Muscle of arm (tissue), 12 donors: ENCODE measurements around the gene FFAR1. TPM values are rescaled to one million over a fixed set of nuclear protein-coding genes. Genes with fewer than 3 reads are reported as not detected.
"Not testable (repeated sequence)": the region's sequence is repeated elsewhere in the genome, so short reads cannot be mapped to it uniquely, and the experiment has no call there.

ENCODE experiments used
- DNase-seq: peaks from one replicate; pipeline ENCODE4 v3.0.0-alpha.2; 2013
- polyA plus RNA-seq, 12 donors: library from polyadenylated mRNA; unstranded; fragments of 120-200 nt; gene quantifications; one replicate each; pipeline ENCODE4 v1.2.1, GENCODE V29; 2013; ENCODE audit not compliant: insufficient read length in 12 of 12

FFAR1 gene
- polyA plus RNA-seq, 12 donors, result 0.12 TPM; not detected in 11

- not testable (repeated sequence) for DNase-seq
These were observed 12.4 kb downstream of the FFAR1 start for GRCh38 chr19:35360081-35360480.

GRCh38 chr19:35360880-35361420 is 13.2 kb downstream of the FFAR1 start:
- no peak for DNase-seq

GRCh38 chr19:35362261-35363000 is 14.7 kb downstream of the FFAR1 start:
- DNase-seq, result no peak

- no peak for DNase-seq
These were observed 15.4 kb downstream of the FFAR1 start for GRCh38 chr19:35363001-35363590.

- DNase-seq, result no peak
These were observed 16.2 kb downstream of the FFAR1 start for GRCh38 chr19:35363711-35364425.

- DNase-seq, result no peak
These were observed 17.6 kb downstream of the FFAR1 start for GRCh38 chr19:35365303-35365702.

GRCh38 chr19:35368378-35368777 is 20.7 kb downstream of the FFAR1 start:
- no peak for DNase-seq

GRCh38 chr19:35369522-35369921 is 21.8 kb downstream of the FFAR1 start:
- no peak for DNase-seq

- no peak for DNase-seq
These were observed 23.0 kb downstream of the FFAR1 start, which contains the start of gene GPR42 for GRCh38 chr19:35370722-35371121. Gene GPR42 (plus strand): TSS chr19:35371068. CDS start chr19:35371360, 292 bp downstream.

- DNase-seq, result no peak
These were observed 25.8 kb downstream of the FFAR1 start for GRCh38 chr19:35373492-35373891.

GRCh38 chr19:35374031-35374430 is 26.3 kb downstream of the FFAR1 start:
- not testable (repeated sequence) for DNase-seq

GRCh38 chr19:35375505-35376307 is 28.0 kb downstream of the FFAR1 start:
- no peak for DNase-seq

- DNase-seq, result no peak
These were observed 30.0 kb downstream of the FFAR1 start for GRCh38 chr19:35377656-35378055.

- no peak for DNase-seq
These were observed 30.7 kb downstream of the FFAR1 start for GRCh38 chr19:35378356-35378755.

GRCh38 chr19:35379545-35379944 is 31.8 kb downstream of the FFAR1 start:
- DNase-seq, result not testable (repeated sequence)

- DNase-seq, result no peak
These were observed 32.3 kb downstream of the FFAR1 start for GRCh38 chr19:35379992-35380391.

GRCh38 chr19:35380450-35381124 is 32.9 kb downstream of the FFAR1 start:
- DNase-seq, result no peak

- no peak for DNase-seq
These were observed 33.6 kb downstream of the FFAR1 start for GRCh38 chr19:35381318-35381717.

GRCh38 chr19:35381926-35382325 is 34.2 kb downstream of the FFAR1 start:
- DNase-seq, result no peak

GRCh38 chr19:35383536-35383935 is 35.8 kb downstream of the FFAR1 start:
- no peak for DNase-seq
